Effector memory CD4-positive, alpha-beta T cell (primary cell): Measurements from ENCODE around the gene RNF208.

Source experiments
- DNase-seq, 3 donors: peaks; one replicate each; pipeline ENCODE4 v3.0.0-alpha.2; 2020
- H3K27ac ChIP-seq: 2 replicates; pipeline ENCODE4 v1.7.0; 2013; ENCODE audit warnings: mild to moderate bottlenecking, low read length, moderate library complexity; ENCODE audit not compliant: insufficient read depth, poor library complexity, severe bottlenecking
- H3K27me3 ChIP-seq: replicated peaks from 2 replicates; pipeline ENCODE4 v1.7.0; 2013; ENCODE audit warnings: mild to moderate bottlenecking, low read length; ENCODE audit not compliant: insufficient read depth, control insufficient read depth, poor library complexity, severe bottlenecking
- H3K36me3 ChIP-seq: 2 replicates; pipeline ENCODE4 v1.7.0; 2013; ENCODE audit warnings: mild to moderate bottlenecking, low read length, moderate library complexity; ENCODE audit not compliant: control insufficient read depth, insufficient read depth
- H3K4me1 ChIP-seq: 2 replicates; pipeline ENCODE4 v1.7.0; 2013; ENCODE audit warnings: low read length, mild to moderate bottlenecking; ENCODE audit not compliant: control insufficient read depth, insufficient read depth, poor library complexity, severe bottlenecking
- H3K4me3 ChIP-seq: 2 replicates; pipeline ENCODE4 v1.7.0; 2013; ENCODE audit warnings: low read length, low read depth, mild to moderate bottlenecking; ENCODE audit not compliant: insufficient read depth, poor library complexity, severe bottlenecking
- H3K9me3 ChIP-seq: 2 replicates; pipeline ENCODE4 v1.7.0; 2013; ENCODE audit warnings: mild to moderate bottlenecking, low read length, moderate library complexity; ENCODE audit not compliant: control insufficient read depth

RNF208 gene

DNA sequence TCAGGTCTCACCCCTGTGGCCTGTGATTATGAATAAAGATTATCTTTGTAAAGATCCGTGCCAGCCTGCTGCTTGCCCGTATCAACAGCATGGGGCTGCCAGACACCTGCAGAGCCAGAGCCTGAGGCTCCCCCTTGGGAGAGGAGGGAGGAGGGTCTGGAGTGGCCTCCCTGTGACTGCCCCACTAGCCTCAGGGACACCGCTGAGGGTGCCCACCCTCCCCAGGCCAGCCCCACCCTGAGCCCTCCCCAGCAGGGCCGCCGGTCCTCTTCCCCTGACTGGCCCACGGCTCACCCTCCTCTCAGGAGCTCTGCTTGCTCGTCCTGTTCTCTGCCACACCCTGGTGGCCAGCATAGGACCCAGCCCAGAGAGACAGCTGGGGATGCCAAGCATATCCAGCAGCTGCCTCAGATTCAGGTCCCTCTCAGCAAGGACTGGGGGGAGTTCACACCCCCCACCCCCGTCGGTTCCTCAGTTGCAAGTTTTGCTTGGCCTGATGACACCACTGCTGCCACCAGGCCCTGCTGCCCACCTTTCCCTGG, 31.7 kb downstream of the RNF208 start:
- Histone ChIP-seq H3K9me3 (no peaks in the 10 kb centered on the region), H3K4me3 (no peak overlapping the region), H3K4me1 (peaks cover 37% of the 10 kb centered on the region), H3K36me3 (peaks cover 20% of the 10 kb centered on the region), H3K27me3 (no peaks in the 10 kb centered on the region), H3K27ac (peak overlapping the region; percentile 96)
- DNase-seq = no peak

DNA sequence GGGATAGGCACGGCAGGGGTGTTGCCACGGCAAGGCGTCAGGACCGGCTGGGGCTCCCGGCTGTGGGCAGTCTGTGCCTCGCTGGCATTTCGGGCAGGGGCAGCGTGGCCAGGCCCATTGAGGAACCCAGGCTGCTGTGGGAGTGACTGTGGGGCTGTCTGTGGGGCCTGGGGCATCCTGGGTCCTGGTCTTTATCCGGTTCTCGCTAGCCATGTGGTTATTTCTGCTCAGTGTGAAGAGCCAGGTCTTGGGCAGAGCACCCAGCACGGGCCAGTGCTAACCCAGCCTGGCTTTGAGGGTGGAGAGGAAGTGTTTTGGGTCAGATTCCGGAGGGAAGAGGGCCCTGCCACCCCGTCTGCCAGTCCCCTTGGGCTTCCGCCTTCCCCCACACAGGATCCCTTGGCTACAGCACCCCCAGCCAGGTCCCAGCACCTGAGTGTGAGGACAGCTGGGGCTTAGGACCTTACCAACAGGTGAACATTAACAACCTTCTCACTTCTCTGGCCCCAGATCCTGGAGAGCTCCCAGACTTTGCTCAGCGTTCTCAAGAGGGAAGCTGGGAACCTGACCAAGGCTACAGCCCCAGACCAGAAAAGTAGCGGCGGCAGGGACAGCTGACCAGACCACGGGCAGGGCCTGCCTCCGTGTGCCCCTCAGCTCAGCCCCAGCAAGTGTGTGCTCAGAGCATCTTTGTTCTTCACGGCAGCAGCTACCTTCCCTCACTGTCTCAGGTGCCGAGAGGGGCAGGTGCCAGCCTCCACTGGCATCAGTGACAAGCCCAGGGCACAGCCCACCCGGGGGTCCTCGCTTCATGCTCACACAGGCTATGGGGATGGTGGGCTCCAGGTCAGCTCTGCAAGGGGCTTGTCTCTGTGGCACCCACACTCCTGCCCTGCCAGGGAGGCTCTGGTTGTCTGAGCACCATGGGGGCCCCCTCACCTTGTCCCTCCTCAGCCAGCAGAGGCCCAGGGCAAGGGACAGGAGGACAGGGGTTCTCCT, 32.4 kb downstream of the RNF208 start:
- peaks cover 27% of the 10 kb centered on the region for H3K36me3 ChIP-seq
- peak overlapping the region; percentile 96 for H3K27ac ChIP-seq
- H3K4me3 ChIP-seq = peak overlapping the region; percentile 88
- no peaks in the 10 kb centered on the region for H3K9me3 ChIP-seq
- peaks cover 37% of the 10 kb centered on the region for H3K4me1 ChIP-seq
- no peaks in the 10 kb centered on the region for H3K27me3 ChIP-seq
- no peak for DNase-seq

DNA sequence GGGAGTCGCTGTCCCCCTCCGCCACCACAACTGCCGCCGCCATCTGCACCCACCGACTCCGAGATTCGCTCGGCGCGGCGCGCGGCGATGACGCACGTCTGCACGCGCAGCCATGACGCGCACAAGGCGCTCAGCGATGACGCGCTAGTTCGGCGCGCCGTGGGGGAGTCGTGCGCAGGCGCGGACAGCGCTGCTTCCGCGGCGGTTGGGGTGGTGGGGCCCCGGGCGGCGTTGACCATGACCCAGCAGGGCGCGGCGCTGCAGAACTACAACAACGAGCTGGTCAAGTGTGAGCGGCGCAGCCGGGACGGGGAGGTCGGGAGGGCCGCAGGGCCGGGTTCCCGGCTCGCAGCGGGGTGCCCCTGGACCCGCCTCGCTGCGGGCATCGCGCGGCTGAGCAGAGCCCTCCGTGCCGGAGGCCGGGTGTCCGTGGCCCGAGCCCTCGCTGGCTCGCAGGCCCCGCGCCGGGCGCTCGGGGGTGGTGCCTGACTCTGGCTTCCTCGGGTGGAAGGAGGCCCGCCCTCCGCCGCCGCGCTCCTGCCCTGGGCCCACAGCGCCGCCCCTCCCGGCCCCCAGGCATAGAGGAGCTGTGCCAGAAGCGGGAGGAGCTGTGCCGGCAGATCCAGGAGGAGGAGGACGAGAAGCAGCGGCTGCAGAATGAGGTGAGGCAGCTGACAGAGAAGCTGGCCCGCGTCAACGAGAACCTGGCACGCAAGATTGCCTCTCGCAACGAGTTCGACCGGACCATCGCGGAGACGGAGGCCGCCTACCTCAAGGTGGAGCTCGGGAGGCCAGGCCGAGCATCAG, 33.3 kb downstream of the RNF208 start, which contains the start of the genes ANAPC2 and SSNA1:
Gene ANAPC2 (minus strand): TSS at position 71 of the 807 bp plus-strand sequence. CDS start 28 bp downstream, at position 43.
Gene SSNA1 (plus strand): TSS at position 187 of the 807 bp plus-strand sequence. CDS start 51 bp downstream, at position 238.
- H3K4me1 ChIP-seq = peaks cover 37% of the 10 kb centered on the region
- DNase-seq = peak; percentile 85 to 89 (median 88)
- H3K27me3 ChIP-seq = no peaks in the 10 kb centered on the region
- H3K4me3 ChIP-seq = peak within 1 kb of the TSS; percentile 88
- peaks cover 36% of the 10 kb centered on the region for H3K36me3 ChIP-seq
- peak within 1 kb of the TSS; percentile 96 for H3K27ac ChIP-seq
- H3K9me3 ChIP-seq = no peaks in the 10 kb centered on the region

DNA sequence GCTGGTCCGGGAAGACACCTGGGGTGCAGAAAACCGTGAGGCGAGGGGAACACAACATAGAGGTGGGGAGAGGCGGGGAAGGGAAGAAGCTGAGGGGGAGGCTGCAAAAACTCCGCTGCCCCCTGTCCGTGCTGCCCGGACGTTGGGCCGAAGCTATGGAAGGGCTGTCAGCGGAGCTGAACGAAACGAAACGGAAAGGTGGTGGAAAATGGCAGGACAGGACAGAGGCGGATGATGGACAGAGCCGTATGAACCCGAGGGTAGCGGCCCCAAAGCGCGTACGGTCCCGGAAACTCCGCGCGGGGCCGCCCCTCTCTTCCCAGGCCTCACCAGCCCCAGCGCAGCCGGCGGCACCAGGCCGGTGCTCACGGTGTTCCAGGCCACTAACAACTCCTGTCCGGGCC, 34.0 kb downstream of the RNF208 start:
- Histone ChIP-seq H3K27me3 (no peaks in the 10 kb centered on the region), H3K4me1 (peaks cover 37% of the 10 kb centered on the region), H3K4me3 (peak overlapping the region; percentile 88), H3K27ac (peak overlapping the region; percentile 96), H3K36me3 (peaks cover 42% of the 10 kb centered on the region), H3K9me3 (no peaks in the 10 kb centered on the region)
- peak in 1 of 3 donors; percentile 2 for DNase-seq

DNA sequence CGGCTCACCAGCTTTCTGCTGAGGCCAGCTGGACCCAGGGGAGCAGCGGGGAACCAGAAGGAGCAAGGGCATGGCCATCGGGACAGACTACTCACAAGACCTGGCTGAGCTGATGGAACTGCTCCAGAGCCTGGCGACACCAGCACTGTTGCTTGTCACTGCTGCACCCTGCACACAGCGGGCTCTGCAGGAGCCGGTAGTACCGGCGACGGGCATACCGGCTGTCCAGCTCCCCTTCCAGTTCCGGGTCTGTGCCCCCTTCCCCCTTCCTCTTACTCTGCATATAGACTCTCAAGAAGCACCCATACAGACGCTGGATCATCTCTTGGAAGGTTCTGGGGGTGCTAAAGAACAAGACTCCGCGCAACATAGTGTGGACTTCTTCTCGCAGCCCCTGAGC, 34.7 kb downstream of the RNF208 start:
- no peak overlapping the region for H3K27ac ChIP-seq
- H3K4me3 ChIP-seq = peak overlapping the region; percentile 88
- no peaks in the 10 kb centered on the region for H3K9me3 ChIP-seq
- peaks cover 37% of the 10 kb centered on the region for H3K4me1 ChIP-seq
- peaks cover 49% of the 10 kb centered on the region for H3K36me3 ChIP-seq
- DNase-seq = no peak
- H3K27me3 ChIP-seq = no peaks in the 10 kb centered on the region

DNA sequence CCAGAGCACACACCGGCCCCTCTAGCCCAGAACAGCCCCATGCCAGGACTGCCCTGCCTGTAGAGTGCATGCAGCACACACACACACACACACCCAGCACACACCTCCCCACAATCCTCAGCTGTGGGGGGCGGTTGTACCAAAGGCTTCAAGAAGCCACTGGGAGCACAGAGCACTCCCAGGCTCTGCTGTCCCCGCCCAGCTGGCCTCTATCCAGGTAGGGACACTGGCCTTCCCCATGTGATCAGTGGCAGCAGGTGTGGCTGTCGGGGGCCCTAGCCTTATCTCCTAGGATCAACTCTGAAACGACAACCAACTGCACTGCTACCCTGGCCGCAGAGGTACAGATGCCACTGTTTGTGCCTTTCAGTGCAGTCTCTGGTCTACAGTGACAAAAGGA, 35.7 kb downstream of the RNF208 start:
- DNase-seq = no peak
- no peak overlapping the region for H3K4me3 ChIP-seq
- H3K4me1 ChIP-seq = peaks cover 37% of the 10 kb centered on the region
- H3K27ac ChIP-seq = no peak overlapping the region
- H3K36me3 ChIP-seq = peaks cover 55% of the 10 kb centered on the region
- H3K9me3 ChIP-seq = no peaks in the 10 kb centered on the region
- no peaks in the 10 kb centered on the region for H3K27me3 ChIP-seq

DNA sequence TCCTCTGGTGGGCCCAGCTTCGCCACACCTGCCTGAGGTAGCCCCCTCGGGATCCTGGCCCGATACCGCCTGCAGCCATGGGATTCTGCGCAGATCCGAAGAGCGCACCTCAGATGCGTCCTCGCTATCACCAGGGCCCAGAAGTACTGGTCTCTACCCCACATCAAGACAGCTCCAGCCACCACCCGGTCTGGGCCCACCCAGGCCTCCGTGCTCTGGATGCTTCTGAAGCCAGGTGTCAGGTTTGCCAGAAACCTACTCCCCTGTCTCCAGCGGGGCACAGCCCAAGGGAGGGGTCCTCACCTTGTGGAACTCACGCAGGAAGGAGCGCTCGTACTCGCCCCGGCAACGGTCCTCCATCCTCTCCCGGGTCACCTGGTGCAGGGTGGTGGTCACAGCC, 36.1 kb downstream of the RNF208 start:
- no peak for DNase-seq
- H3K27me3 ChIP-seq = no peaks in the 10 kb centered on the region
- peaks cover 37% of the 10 kb centered on the region for H3K4me1 ChIP-seq
- no peak overlapping the region for H3K4me3 ChIP-seq
- no peaks in the 10 kb centered on the region for H3K9me3 ChIP-seq
- H3K36me3 ChIP-seq = peaks cover 60% of the 10 kb centered on the region
- H3K27ac ChIP-seq = no peak overlapping the region

DNA sequence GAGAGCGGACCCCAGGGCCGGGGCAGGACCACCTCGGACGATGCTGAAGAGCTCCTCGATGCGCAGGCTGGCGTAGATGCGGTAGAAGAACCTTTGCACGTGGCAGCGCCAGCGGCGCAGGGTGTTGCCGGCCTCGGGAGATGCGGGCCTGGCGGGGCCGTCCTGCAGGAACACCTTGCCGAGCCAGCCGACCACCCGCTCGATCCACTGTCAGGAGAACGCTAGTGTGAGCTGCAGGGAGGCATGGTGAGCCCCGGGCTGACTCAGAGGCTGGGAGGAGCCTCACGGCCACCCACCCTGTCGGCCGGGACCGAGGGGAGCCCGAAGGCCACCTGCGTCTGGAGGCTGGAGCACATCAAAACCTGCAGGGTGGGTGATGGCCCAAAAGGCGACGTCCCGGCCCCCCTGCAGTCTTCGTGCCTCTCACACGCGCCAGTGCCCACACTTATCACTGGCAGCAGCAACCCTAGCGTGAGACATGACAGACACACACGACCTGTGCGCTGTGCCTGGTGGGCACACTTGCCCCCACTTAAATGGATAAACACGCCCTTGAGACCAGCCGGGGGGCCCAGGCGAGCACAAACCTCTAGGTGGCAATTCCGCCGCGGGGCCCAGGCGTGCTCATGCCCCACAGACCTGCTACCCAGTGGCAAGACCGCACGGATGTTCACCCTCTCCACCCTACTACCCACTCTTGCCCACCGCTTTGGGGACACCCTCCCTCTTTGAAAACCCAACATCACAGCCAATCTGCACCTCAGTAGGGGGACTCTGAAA, 37.0 kb downstream of the RNF208 start:
- H3K4me3 ChIP-seq = no peak overlapping the region
- no peak for DNase-seq
- no peaks in the 10 kb centered on the region for H3K9me3 ChIP-seq
- no peak overlapping the region for H3K27ac ChIP-seq
- H3K36me3 ChIP-seq = peaks cover 64% of the 10 kb centered on the region
- peaks cover 34% of the 10 kb centered on the region for H3K4me1 ChIP-seq
- H3K27me3 ChIP-seq = no peaks in the 10 kb centered on the region

DNA sequence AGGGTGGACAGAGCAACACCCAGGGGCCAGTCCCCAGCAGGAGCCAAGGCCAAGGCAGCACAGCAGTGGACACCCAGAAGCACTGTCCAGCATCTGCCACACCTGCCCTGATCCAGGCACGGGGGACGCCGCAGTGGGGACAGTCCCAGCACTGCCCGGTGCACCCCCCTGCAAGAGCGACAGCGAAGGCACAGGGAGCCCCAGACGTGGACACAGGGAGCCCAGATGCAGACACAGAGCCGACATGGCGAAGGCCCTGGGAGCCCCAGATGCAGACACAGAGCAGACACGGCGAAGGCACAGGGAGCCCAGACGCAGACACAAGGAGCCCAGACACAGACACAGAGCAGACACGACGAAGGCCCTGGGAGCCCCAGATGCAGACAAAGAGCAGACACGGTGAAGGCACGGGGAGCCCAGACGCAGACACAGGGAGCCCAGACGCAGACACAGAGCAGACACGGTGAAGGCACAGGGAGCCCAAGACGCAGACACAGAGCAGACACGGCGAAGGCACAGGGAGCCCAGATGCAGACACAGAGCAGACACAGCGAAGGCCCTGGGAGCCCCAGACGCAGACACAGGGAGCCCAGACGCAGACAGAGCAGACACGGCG, 38.0 kb downstream of the RNF208 start:
- no peak for DNase-seq
- Histone ChIP-seq H3K36me3 (peaks cover 65% of the 10 kb centered on the region), H3K27me3 (no peaks in the 10 kb centered on the region), H3K4me3 (no peak overlapping the region), H3K9me3 (no peaks in the 10 kb centered on the region), H3K27ac (no peak overlapping the region), H3K4me1 (peaks cover 25% of the 10 kb centered on the region)
